Activated CD4-positive, alpha-beta T cell treated with anti-CD3 and anti-CD28 coated beads, Interleukin-2, amount 50 U/mL, for 1 hour (primary cell): ENCODE measurements around the gene PHAX.
"Not testable (repeated sequence)": the region's sequence is repeated elsewhere in the genome, so short reads cannot be mapped to it uniquely, and the experiment has no call there.

Experiments
- DNase-seq: peaks from one replicate; pipeline ENCODE4 v3.0.0-alpha.2; 2020

Gene PHAX

GRCh38 chr5:126664586-126664985 is 63.8 kb downstream of the PHAX start:
- DNase-seq: no peak

GRCh38 chr5:126670109-126670508 is 69.4 kb downstream of the PHAX start:
- not testable (repeated sequence) for DNase-seq

GRCh38 chr5:126671681-126672080 is 70.9 kb downstream of the PHAX start:
- not testable (repeated sequence) for DNase-seq

- no peak for DNase-seq
These were observed 72.7 kb downstream of the PHAX start for GRCh38 chr5:126673477-126673876.

- DNase-seq: no peak
These were observed 73.4 kb downstream of the PHAX start for GRCh38 chr5:126674145-126674544.

GRCh38 chr5:126675338-126675737 is 74.6 kb downstream of the PHAX start:
- DNase-seq: no peak

- DNase-seq: peak; percentile 55
These were observed 75.5 kb downstream of the PHAX start for GRCh38 chr5:126676195-126676624.
